ENCODE measurements around the gene IFT172.

IFT172 gene

GRCh38 chr2:27398962-27399361, 90.6 kb downstream of the IFT172 start:
- Histone ChIP-seq H3K4me3 (no peak overlapping the region), H3K27ac (no peak overlapping the region)
- TF ChIP-seq CTCF (IDR thresholded peaks at IDR 0.05): no peak
- DNase-seq (ENCODE audit: low spot score): no peak
